ENCODE data around the gene CNTNAP5.

- TF ChIP-seq CTCF (IDR thresholded peaks at IDR 0.05) (no peak), ZFX (IDR thresholded peaks at IDR 0.05; ENCODE audit: borderline replicate concordance) (no peak)
Measured at GRCh38 chr2:124395961-124396360, 370.9 kb downstream of the CNTNAP5 start.
